GM12892 (cell line): Measurements from ENCODE around the gene DAB2IP.

Experiments used
- DNase-seq: peaks from one replicate; pipeline ENCODE4 v3.0.0; 2011; ENCODE audit not compliant: insufficient read length
- FAIRE-seq: peaks from 2 replicates; lab custom pipeline; 2011; peaks lifted over from hg19 to GRCh38; lab: Jason Lieb, UNC
- POLR2A ChIP-seq: IDR thresholded peaks from 2 replicates; pipeline ENCODE4 v1.6.1; 2011; ENCODE audit warnings: low read depth, low read length, control low read depth
- POLR2AphosphoS5 ChIP-seq: IDR thresholded peaks from 2 replicates; pipeline ENCODE4 v1.6.1; 2011; ENCODE audit warnings: low read depth, low read length, control low read depth
- TAF1 ChIP-seq: IDR thresholded peaks from 2 replicates; pipeline ENCODE4 v1.6.1; 2011; ENCODE audit warnings: low read depth, mild to moderate bottlenecking, control low read depth, low read length, borderline replicate concordance

The DAB2IP gene

DNA sequence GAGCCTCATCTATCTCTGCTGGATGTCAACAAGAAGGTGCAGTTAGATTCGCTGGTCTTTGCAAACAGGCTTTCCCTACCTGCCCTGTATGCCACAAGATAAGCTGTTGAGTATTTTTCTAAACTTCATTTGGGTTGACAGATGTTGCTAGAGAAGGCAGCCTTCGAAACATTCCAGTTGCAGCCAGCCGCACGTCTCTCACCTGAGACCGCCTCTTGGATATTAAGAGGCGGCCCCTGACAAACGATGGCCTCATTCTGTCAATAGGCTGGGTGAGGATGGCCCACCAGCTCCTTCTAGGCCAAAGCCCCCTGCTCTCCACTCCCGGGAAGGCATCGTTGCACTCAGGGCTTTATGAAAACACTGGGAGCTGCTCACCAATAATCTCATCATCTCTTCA, 181.6 kb downstream of the DAB2IP start:
- DNase-seq (no peak), FAIRE-seq (no peak)
- no peak for TF ChIP-seq TAF1
- no peak for TF ChIP-seq POLR2AphosphoS5
- TF ChIP-seq POLR2A = no peak
